ENCODE data around the gene LARP1. TPM values are rescaled to one million over a fixed set of nuclear protein-coding genes. Genes with fewer than 3 reads are reported as not detected.

Gene LARP1
- total RNA-seq, 1 experiment from 2014 or later = 290 TPM

- H3K9me2 ChIP-seq (ENCODE audit: insufficient read depth) = no peaks in the 10 kb centered on the region
- TF ChIP-seq EZH2 (IDR thresholded peaks at IDR 0.05; ENCODE audit: low read depth) = no peak
- TF ChIP-seq CTCF (conservative IDR thresholded peaks at IDR 0.05) = no peak
- no peak for DNase-seq
- H3F3A ChIP-seq (ENCODE audit: insufficient read depth, low read depth) = peaks cover 55% of the 10 kb centered on the region; the same call in 1 of the 2 replicates
- no TSS peak for BruUV-seq (replicated peaks)
- no peaks in the 10 kb centered on the region for H3K79me2 ChIP-seq (ENCODE audit: low read depth)
- POLR2A ChIA-PET (ENCODE audit: unreplicated experiment) = no interaction called here
- peaks cover 28% of the 10 kb centered on the region for H4K20me1 ChIP-seq (ENCODE audit: insufficient read depth)
- CTCF ChIA-PET = no interaction called here
- no peak overlapping the region for H3K4me3 ChIP-seq
- no peak overlapping the region for H2AFZ ChIP-seq
- no peaks in the 10 kb centered on the region for H3K27me3 ChIP-seq (ENCODE audit: insufficient read depth, low read depth)
- H3K27ac ChIP-seq = no peak overlapping the region
- H3K4me1 ChIP-seq (replicated peaks; ENCODE audit: insufficient read depth) = no peaks in the 10 kb centered on the region
- H3K9me3 ChIP-seq (ENCODE audit: insufficient read depth, low read depth) = no peaks in the 10 kb centered on the region
- no peak overlapping the region for H3K4me2 ChIP-seq
- H3K36me3 ChIP-seq (ENCODE audit: low read depth) = peaks cover 46% of the 10 kb centered on the region
- intact Hi-C loops (cut with micrococcal nuclease; ENCODE audit: unreplicated experiment) = loop anchor here (10.0 kb wide), 1 partner anchor 839 kb away; no protein-coding TSS in a partner anchor
Observed at GRCh38 chr5:154813736-154814135, 58.6 kb downstream of the LARP1 start.

- no peaks in the 10 kb centered on the region for H3K79me2 ChIP-seq (ENCODE audit: low read depth)
- intact Hi-C loops (cut with micrococcal nuclease; ENCODE audit: unreplicated experiment) = loop anchor here (10.0 kb wide), 1 partner anchor 840 kb away; no protein-coding TSS in a partner anchor
- H4K20me1 ChIP-seq (ENCODE audit: insufficient read depth) = peaks cover 27% of the 10 kb centered on the region; the same call in 1 of the 2 replicates
- no peak overlapping the region for H2AFZ ChIP-seq
- CTCF ChIA-PET = no interaction called here
- H3K27ac ChIP-seq = no peak overlapping the region
- H3K9me2 ChIP-seq (ENCODE audit: insufficient read depth) = no peaks in the 10 kb centered on the region
- no peaks in the 10 kb centered on the region for H3K27me3 ChIP-seq (ENCODE audit: insufficient read depth, low read depth)
- TF ChIP-seq EZH2 (IDR thresholded peaks at IDR 0.05; ENCODE audit: low read depth) (no peak), CTCF (conservative IDR thresholded peaks at IDR 0.05) (no peak)
- POLR2A ChIA-PET (ENCODE audit: unreplicated experiment) = no interaction called here
- no peak overlapping the region for H3K4me2 ChIP-seq
- DNase-seq = no peak
- H3F3A ChIP-seq (ENCODE audit: insufficient read depth, low read depth) = peaks cover 45% of the 10 kb centered on the region; the same call in 1 of the 2 replicates
- H3K9me3 ChIP-seq (ENCODE audit: insufficient read depth, low read depth) = no peaks in the 10 kb centered on the region
- H3K4me1 ChIP-seq (replicated peaks; ENCODE audit: insufficient read depth) = no peaks in the 10 kb centered on the region
- no peak overlapping the region for H3K4me3 ChIP-seq
- BruUV-seq (replicated peaks) = TSS peak; percentile 3
- H3K36me3 ChIP-seq (ENCODE audit: low read depth) = peaks cover 42% of the 10 kb centered on the region
Observed at GRCh38 chr5:154815025-154815424, 59.8 kb downstream of the LARP1 start.

- no peak overlapping the region for H3K27ac ChIP-seq
- peaks cover 38% of the 10 kb centered on the region; the same call in 1 of the 2 replicates for H3F3A ChIP-seq (ENCODE audit: insufficient read depth, low read depth)
- no peaks in the 10 kb centered on the region for H3K27me3 ChIP-seq (ENCODE audit: insufficient read depth, low read depth)
- H2AFZ ChIP-seq = no peak overlapping the region
- no peaks in the 10 kb centered on the region for H3K4me1 ChIP-seq (replicated peaks; ENCODE audit: insufficient read depth)
- H4K20me1 ChIP-seq (ENCODE audit: insufficient read depth) = peaks cover 23% of the 10 kb centered on the region; the same call in 1 of the 2 replicates
- H3K9me3 ChIP-seq (ENCODE audit: insufficient read depth, low read depth) = no peaks in the 10 kb centered on the region
- H3K79me2 ChIP-seq (ENCODE audit: low read depth) = no peaks in the 10 kb centered on the region
- no peaks in the 10 kb centered on the region for H3K9me2 ChIP-seq (ENCODE audit: insufficient read depth)
- TF ChIP-seq EZH2 (IDR thresholded peaks at IDR 0.05; ENCODE audit: low read depth) = no peak
- no peak for TF ChIP-seq CTCF (conservative IDR thresholded peaks at IDR 0.05)
- intact Hi-C loops (cut with micrococcal nuclease; ENCODE audit: unreplicated experiment) = loop anchor here (10.0 kb wide), 1 partner anchor 841 kb away; no protein-coding TSS in a partner anchor
- no peak overlapping the region for H3K4me2 ChIP-seq
- ChIA-PET POLR2A (ENCODE audit: unreplicated experiment) (no interaction called here), CTCF (no interaction called here)
- no peak for DNase-seq
- H3K4me3 ChIP-seq = no peak overlapping the region
- no TSS peak for BruUV-seq (replicated peaks)
- H3K36me3 ChIP-seq (ENCODE audit: low read depth) = peaks cover 38% of the 10 kb centered on the region
Observed at GRCh38 chr5:154815684-154816247, 60.6 kb downstream of the LARP1 start.
